Inferior parietal cortex (tissue), 1 donor: ENCODE results near the gene STX4.

ENCODE experiments used
- DNase-seq: peaks from one replicate; pipeline ENCODE4 v3.0.0-alpha.2; 2016; ENCODE audit errors: extremely low spot score

STX4 gene

GRCh38 chr16:31064882-31065461, 31.6 kb downstream of the STX4 start:
- DNase-seq = no peak

GRCh38 chr16:31067342-31067741, 34.0 kb downstream of the STX4 start:
- no peak for DNase-seq

DNA sequence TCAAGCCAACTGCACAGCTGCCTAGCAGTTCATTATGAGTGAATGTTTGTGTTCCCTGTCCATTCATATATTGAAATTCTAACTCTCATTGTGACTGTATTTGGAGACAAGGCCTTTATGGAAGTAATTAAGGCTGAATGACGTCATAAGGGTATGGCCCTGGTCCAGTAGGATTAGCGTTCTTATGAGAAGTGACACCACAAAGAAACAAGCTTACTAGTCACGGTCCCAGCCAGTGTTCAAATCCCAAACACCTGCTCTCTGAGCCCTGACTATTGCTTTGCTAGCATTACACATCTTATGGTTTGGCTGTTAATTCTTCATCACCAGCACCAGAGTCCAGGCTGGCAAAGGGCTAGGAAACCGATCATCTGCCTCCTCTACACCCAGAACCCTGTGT, 38.5 kb downstream of the STX4 start:
- no peak for DNase-seq

DNA sequence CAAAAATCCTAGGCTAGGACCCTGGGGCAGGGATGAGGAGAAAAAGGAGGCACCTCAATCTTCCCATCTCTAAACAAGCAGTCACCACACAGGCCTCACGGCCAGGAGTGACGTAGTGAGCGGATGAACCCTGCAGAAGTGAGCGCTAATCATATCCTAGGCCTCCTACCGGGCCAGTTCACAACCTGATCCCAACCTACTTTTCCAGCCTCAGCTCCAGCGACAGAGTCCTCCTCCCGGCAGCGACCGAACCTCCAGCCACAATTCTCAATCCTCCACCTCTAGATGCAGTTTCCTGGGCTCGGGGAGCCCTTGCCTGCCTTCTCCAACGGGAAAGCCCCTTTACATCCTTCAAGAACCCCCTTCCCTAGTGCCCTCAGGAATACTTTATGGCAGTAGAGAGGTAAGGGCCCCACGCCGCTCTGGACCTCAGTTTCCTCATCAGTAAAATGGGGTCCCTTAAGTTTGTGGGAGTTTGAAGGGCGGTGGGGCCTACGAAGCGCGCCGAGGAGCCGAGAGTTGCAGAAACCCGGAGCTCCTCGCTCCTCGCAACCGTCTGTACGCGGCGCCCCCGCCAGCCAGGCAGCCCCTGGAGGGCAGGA, 39.3 kb downstream of the STX4 start:
- DNase-seq = peak; percentile 29

DNA sequence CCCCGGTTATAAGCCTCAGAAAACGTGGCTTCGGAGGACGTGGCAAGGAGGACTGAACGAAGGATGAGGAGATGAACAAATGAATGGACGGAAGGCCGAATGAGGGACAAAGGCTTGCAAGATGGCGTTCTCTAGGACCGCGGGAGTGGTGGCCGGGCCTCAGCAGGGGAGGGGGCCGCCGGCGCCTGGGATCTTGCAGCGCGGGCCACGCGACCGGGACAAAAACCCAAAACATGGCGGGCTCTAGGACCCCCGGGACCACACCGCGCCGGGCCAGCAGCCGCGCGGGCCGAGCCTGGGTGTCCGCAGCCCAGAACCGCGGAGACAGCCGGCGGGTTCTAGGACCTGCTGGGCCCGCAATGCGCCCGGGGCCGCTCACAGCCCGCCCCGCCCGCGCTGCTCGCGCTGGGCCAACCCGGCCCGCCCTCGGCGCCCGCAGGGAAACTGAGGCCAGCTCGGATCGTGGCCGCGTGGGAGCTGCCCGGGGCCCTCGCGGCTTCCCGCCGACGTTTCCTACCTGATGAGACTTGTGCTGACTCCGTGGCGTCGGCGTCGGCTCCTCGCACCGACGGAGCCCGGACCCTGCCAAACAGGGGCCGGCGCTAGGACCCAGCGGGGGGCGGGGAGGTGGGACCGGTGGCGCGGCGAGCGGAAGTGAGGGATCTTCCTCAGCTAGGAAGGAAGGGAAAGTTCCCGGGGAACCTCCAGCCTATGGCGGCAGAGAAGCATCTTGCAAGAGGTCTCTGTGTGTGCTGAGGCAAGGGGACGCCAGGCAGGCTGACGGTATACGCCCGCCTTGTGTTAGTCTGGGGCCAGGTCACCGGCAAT, 40.0 kb downstream of the STX4 start:
- peak; percentile 87 for DNase-seq

- peak; percentile 99 for DNase-seq
These were observed 40.8 kb downstream of the STX4 start, which contains the start of the genes ZNF646 and ZNF668 for GRCh38 chr16:31073970-31074813. TSS of gene ZNF646 (plus strand) at chr16:31074422. CDS start at chr16:31076325, 1,903 bp downstream. TSS of gene ZNF668 (minus strand) at chr16:31074240. CDS start at chr16:31064459, 9,781 bp downstream.

GRCh38 chr16:31074814-31075183, 41.4 kb downstream of the STX4 start:
- no peak for DNase-seq

DNA sequence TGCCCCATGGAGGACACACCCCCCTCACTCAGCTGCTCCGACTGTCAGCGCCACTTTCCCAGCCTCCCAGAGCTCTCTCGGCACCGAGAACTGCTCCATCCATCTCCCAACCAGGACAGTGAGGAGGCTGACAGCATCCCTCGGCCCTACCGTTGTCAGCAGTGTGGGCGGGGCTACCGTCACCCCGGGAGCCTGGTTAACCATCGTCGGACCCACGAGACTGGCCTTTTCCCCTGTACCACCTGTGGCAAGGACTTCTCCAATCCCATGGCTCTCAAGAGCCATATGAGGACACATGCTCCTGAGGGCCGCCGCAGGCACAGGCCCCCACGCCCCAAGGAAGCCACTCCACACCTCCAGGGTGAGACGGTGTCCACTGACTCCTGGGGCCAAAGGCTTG, 43.0 kb downstream of the STX4 start:
- DNase-seq = no peak

DNA sequence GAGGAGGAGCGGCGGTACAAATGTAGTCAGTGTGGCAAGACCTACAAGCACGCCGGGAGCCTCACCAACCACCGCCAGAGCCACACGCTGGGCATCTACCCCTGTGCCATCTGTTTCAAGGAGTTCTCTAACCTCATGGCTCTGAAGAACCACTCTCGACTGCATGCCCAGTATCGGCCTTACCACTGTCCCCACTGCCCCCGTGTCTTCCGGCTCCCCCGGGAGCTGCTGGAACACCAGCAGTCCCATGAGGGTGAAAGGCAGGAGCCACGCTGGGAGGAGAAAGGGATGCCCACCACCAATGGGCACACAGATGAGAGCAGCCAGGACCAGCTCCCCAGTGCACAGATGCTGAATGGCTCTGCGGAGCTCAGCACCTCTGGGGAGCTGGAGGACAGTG, 43.7 kb downstream of the STX4 start:
- no peak for DNase-seq

- DNase-seq = no peak
These were observed 44.4 kb downstream of the STX4 start for GRCh38 chr16:31077592-31078396.

DNA sequence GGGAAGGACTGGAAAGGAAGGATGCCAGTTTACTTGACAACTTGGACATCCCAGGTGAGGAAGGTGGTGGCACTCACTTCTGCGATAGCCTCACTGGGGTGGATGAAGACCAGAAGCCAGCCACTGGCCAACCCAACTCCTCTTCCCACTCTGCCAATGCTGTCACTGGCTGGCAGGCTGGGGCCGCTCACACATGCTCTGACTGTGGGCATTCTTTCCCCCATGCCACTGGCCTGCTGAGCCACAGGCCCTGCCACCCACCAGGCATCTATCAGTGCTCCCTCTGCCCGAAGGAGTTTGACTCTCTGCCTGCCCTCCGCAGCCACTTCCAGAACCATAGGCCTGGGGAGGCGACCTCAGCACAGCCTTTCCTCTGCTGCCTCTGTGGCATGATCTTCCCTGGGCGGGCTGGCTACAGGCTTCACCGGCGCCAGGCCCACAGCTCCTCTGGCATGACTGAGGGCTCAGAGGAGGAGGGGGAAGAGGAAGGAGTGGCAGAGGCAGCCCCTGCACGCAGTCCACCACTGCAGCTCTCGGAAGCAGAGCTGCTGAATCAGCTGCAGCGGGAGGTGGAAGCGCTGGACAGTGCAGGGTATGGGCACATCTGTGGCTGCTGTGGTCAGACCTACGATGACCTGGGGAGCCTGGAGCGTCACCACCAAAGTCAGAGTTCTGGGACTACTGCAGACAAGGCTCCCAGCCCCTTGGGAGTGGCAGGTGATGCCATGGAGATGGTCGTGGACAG, 45.4 kb downstream of the STX4 start:
- no peak for DNase-seq

DNA sequence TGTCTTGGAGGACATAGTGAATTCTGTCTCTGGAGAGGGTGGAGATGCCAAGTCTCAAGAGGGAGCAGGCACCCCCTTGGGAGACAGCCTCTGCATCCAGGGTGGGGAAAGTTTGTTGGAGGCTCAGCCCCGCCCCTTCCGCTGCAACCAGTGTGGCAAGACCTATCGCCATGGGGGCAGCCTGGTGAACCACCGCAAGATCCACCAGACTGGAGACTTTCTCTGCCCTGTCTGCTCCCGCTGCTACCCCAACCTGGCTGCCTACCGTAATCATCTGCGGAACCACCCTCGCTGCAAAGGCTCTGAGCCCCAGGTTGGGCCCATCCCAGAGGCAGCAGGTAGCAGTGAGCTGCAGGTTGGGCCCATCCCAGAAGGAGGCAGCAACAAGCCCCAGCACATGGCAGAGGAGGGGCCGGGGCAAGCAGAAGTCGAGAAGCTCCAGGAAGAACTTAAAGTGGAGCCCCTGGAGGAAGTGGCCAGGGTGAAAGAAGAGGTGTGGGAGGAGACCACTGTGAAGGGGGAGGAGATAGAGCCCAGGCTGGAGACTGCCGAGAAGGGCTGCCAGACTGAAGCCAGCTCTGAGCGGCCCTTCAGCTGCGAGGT, 46.1 kb downstream of the STX4 start:
- DNase-seq = no peak

DNA sequence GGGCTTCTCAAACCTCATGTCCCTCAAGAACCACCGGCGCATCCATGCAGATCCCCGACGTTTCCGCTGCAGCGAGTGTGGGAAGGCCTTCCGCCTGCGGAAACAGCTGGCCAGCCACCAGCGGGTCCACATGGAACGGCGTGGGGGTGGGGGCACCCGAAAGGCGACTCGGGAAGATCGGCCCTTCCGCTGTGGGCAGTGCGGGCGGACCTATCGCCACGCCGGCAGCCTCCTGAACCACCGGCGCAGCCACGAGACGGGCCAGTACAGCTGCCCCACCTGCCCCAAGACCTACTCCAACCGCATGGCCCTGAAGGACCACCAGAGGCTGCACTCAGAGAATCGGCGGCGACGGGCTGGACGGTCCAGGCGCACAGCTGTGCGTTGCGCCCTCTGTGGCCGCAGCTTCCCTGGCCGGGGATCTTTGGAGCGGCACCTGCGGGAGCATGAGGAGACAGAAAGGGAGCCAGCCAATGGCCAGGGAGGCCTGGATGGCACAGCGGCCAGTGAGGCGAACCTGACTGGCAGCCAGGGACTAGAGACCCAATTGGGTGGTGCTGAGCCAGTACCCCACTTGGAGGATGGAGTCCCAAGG, 46.8 kb downstream of the STX4 start:
- no peak for DNase-seq

DNA sequence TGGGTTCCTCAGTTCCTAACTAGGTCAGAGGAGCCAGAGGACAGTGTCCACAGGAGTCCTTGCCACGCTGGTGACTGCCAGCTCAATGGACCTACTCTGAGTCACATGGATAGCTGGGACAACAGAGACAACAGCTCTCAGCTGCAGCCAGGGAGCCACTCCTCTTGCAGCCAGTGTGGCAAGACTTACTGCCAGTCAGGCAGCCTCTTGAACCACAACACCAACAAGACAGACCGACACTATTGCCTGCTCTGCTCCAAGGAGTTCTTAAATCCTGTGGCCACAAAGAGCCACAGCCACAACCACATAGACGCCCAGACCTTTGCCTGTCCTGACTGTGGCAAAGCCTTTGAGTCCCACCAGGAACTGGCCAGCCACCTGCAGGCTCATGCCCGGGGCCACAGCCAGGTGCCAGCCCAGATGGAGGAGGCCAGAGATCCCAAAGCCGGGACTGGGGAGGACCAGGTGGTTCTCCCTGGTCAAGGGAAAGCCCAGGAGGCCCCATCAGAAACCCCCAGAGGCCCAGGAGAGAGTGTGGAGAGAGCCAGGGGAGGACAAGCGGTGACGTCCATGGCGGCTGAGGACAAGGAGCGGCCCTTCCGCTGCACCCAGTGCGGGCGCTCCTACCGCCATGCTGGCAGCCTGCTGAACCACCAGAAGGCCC, 47.5 kb downstream of the STX4 start:
- DNase-seq = no peak

GRCh38 chr16:31081428-31082351, 48.3 kb downstream of the STX4 start:
- no peak for DNase-seq

DNA sequence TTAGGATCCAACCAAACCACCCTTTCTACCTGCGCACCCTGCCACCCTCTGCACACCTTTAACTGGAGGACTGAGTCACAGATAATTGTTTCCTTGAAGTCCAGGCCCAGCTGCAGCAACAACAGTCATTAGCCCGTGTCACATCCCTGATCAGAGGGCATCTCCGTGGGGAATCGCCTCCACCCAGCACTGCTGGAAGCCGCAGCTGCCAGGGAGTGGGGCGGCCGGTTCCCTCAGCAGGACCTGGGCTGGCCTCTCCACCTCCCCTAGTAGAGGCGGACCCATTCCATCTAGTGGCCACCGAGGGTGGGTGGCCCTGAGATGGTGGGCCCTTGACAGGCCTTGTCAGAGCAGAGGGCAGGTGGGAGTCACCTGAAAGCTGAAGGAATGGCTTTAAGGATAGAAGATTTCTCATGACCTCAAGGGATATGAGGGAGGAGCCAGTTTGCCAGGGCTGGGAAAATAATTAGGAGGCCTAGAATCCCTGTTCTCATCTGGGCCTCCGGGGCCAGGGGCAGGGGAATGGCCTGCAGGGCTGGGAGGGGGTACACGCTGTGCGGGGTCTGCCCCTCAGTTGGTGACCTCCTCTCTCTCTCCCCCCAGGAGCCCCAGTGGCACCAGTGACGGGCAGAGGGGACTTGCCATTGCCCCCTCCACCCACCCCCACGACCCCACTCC, 49.1 kb downstream of the STX4 start:
- DNase-seq = no peak

DNA sequence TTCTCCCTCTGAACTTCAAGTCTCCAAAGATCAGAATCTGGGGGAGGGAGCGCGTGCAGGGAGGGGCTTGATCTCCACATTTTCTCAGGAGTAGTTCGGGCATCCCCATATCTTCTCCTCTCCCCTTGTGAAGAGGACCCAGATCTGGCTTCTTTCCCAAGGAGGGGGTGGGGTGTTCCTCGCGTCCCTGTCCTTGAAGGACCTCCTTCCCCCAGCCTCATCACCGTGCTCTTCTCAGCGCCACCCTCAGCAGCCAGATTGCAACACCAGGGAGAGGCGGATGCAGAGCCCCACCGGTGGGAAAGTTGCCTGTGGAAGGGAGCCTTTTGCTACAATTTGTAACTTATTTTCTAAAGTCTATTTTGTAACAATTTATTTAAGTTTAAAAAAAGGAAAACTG, 49.7 kb downstream of the STX4 start:
- no peak for DNase-seq
